ENCODE data around the gene ZNF800. TPM values are rescaled to one million over a fixed set of nuclear protein-coding genes. Genes with fewer than 3 reads are reported as not detected.

ZNF800 gene
- total and polyA plus RNA-seq, 7 donors = 4.1 to 33.6 (median 26.6) TPM

GRCh38 chr7:127391591-127392181 is 822 bp downstream of the ZNF800 start:
- peak; percentile 13 to 30 (median 18) for ATAC-seq
- TF ChIP-seq CTCF (IDR thresholded peaks at IDR 0.05) = no peak
- Histone ChIP-seq H3K27ac (peak overlapping the region; percentile 99), H3K27me3 (ENCODE audit: insufficient read depth in 3 of 3, low read length in 2 of 3) (no peaks in the 10 kb centered on the region), H3K4me1 (peaks cover 30% of the 10 kb centered on the region), H3K9me3 (no peaks in the 10 kb centered on the region), H3K4me3 (peak overlapping the region; percentile 93), H3K36me3 (ENCODE audit: insufficient read depth in 1 of 2, low read depth in 1 of 2) (peaks cover 2 to 44% of the 10 kb centered on the region in 2 donors)
- intact Hi-C loops (cut with DNase I) = loop anchor here (5.0 kb wide), 4 partner anchors 44 to 261 kb away; partner anchors contain the start of genes ARF5 (in 1 of the 2), GCC1 (in 1 of the 2) and SND1 (in 1 of the 2)
- 1% methylated on average over 42 to 66 of the region's 66 CpGs for WGBS, 3 donors
- peak in 1 of 2 donors; percentile 15 for DNase-seq

GRCh38 chr7:127390817-127391590 is 1.5 kb downstream of the ZNF800 start:
- Histone ChIP-seq H3K9me3 (no peaks in the 10 kb centered on the region), H3K4me1 (peaks cover 30% of the 10 kb centered on the region), H3K27ac (peak overlapping the region; percentile 99), H3K27me3 (ENCODE audit: insufficient read depth in 3 of 3, low read length in 2 of 3) (no peaks in the 10 kb centered on the region), H3K36me3 (ENCODE audit: insufficient read depth in 1 of 2, low read depth in 1 of 2) (peaks cover 2 to 51% of the 10 kb centered on the region in 2 donors), H3K4me3 (peak overlapping the region; percentile 93)
- ATAC-seq = no peak
- WGBS, 3 donors = 54 to 61% (median 60%) methylated on average over 9 of the region's 9 CpGs
- no peak for DNase-seq
- TF ChIP-seq CTCF (IDR thresholded peaks at IDR 0.05) = no peak
- intact Hi-C loops (cut with DNase I) = loop anchor here (5.0 kb wide), 4 partner anchors 44 to 261 kb away; partner anchors contain the start of genes ARF5 (in 1 of the 2), GCC1 (in 1 of the 2) and SND1 (in 1 of the 2)

- no peaks in the 10 kb centered on the region for H3K27me3 ChIP-seq (ENCODE audit: insufficient read depth in 3 of 3, low read length in 2 of 3)
- ATAC-seq (no peak), DNase-seq (no peak)
- no peak for TF ChIP-seq CTCF (IDR thresholded peaks at IDR 0.05)
- intact Hi-C loops (cut with DNase I) = loop anchor here (5.0 kb wide), 4 partner anchors 43 to 262 kb away; partner anchors contain the start of genes ARF5 (in 1 of the 2), GCC1 (in 1 of the 2) and SND1 (in 1 of the 2)
- WGBS, 3 donors = 81 to 85% (median 85%) methylated on average over 2 of the region's 2 CpGs
- peak overlapping the region; percentile 93 for H3K4me3 ChIP-seq
- no peak overlapping the region for H3K27ac ChIP-seq
- no peaks in the 10 kb centered on the region for H3K9me3 ChIP-seq
- peaks cover 2 to 56% of the 10 kb centered on the region in 2 donors for H3K36me3 ChIP-seq (ENCODE audit: insufficient read depth in 1 of 2, low read depth in 1 of 2)
- peaks cover 30% of the 10 kb centered on the region for H3K4me1 ChIP-seq
These were observed 2.2 kb downstream of the ZNF800 start for GRCh38 chr7:127390186-127390816.

GRCh38 chr7:127389321-127389720 is 3.2 kb downstream of the ZNF800 start:
- no peaks in the 10 kb centered on the region for H3K9me3 ChIP-seq
- intact Hi-C loops (cut with DNase I) = no loop called here
- ATAC-seq (no peak), DNase-seq (no peak)
- H3K36me3 ChIP-seq (ENCODE audit: insufficient read depth in 1 of 2, low read depth in 1 of 2) = peaks cover 2 to 62% of the 10 kb centered on the region in 2 donors
- no peak overlapping the region for H3K4me3 ChIP-seq
- no peaks in the 10 kb centered on the region for H3K27me3 ChIP-seq (ENCODE audit: insufficient read depth in 3 of 3, low read length in 2 of 3)
- no peak for TF ChIP-seq CTCF (IDR thresholded peaks at IDR 0.05)
- WGBS, 3 donors = 88 to 94% (median 92%) methylated on average over 1 of the region's 1 CpG
- H3K27ac ChIP-seq = no peak overlapping the region
- peaks cover 30% of the 10 kb centered on the region for H3K4me1 ChIP-seq

Data from psoas muscle (tissue), 8 donors.